ENCODE measurements around the gene CD300LG. TPM values are rescaled to one million over a fixed set of nuclear protein-coding genes. Genes with fewer than 3 reads are reported as not detected.

The CD300LG gene
- total RNA-seq, 1 experiment from 2014 or later: not detected

- peaks cover 16% of the 10 kb centered on the region for H3K27me3 Mint-ChIP-seq (ENCODE audit: insufficient read depth, unreplicated experiment)
- H3K36me3 Mint-ChIP-seq (ENCODE audit: insufficient read depth, unreplicated experiment): no peaks in the 10 kb centered on the region
- no peaks in the 10 kb centered on the region for H3K9me3 Mint-ChIP-seq (ENCODE audit: unreplicated experiment)
- TF ChIP-seq CTCF (IDR thresholded peaks at IDR 0.05; ENCODE audit: unreplicated experiment): no peak
- peaks cover 12% of the 10 kb centered on the region for H3K4me1 Mint-ChIP-seq (ENCODE audit: insufficient read depth, unreplicated experiment)
- DNase-seq (ENCODE audit: unreplicated experiment): no peak
- H3K27ac Mint-ChIP-seq (ENCODE audit: low read depth, unreplicated experiment): no peak overlapping the region
- no TSS peak for BruUV-seq (replicated peaks)
- intact Hi-C loops (cut with micrococcal nuclease): loop anchor here (5.0 kb wide), 1 partner anchor 290 kb away; no protein-coding TSS in a partner anchor
- H3K4me3 Mint-ChIP-seq (ENCODE audit: unreplicated experiment): no peak overlapping the region
- CTCF ChIA-PET: interaction anchor here (0.6 to 4.9 kb wide), 13 partner anchors 10 to 218 kb away, joined by 3 to 87 read pairs (median 8); partner anchors contain the start of gene MPP2
- POLR2A ChIA-PET: no interaction called here
Measured at GRCh38 chr17:43877031-43877430, 30.1 kb downstream of the CD300LG start.

GRCh38 chr17:43877451-43878155, 30.6 kb downstream of the CD300LG start:
- Mint-ChIP-seq H3K36me3 (ENCODE audit: insufficient read depth, unreplicated experiment) (no peaks in the 10 kb centered on the region), H3K27ac (ENCODE audit: low read depth, unreplicated experiment) (no peak overlapping the region), H3K27me3 (ENCODE audit: insufficient read depth, unreplicated experiment) (peaks cover 16% of the 10 kb centered on the region), H3K9me3 (ENCODE audit: unreplicated experiment) (no peaks in the 10 kb centered on the region), H3K4me3 (ENCODE audit: unreplicated experiment) (no peak overlapping the region), H3K4me1 (ENCODE audit: insufficient read depth, unreplicated experiment) (peaks cover 6% of the 10 kb centered on the region)
- intact Hi-C loops (cut with micrococcal nuclease): loop anchor here (1.0 to 5.0 kb wide), 4 partner anchors 67 to 290 kb away; no protein-coding TSS in a partner anchor
- CTCF ChIA-PET: interaction anchor here (0.5 to 4.9 kb wide), 47 partner anchors 9 to 757 kb away, joined by 3 to 87 read pairs (median 4); partner anchors contain the start of genes CD300LG and MPP2
- no peak for TF ChIP-seq CTCF (IDR thresholded peaks at IDR 0.05; ENCODE audit: unreplicated experiment)
- BruUV-seq (replicated peaks): no TSS peak
- DNase-seq (ENCODE audit: unreplicated experiment): no peak
- POLR2A ChIA-PET: interaction anchor here (0.6 to 1.2 kb wide), 2 partner anchors 68 to 116 kb away, joined by 3 read pairs; no protein-coding TSS in a partner anchor

- Mint-ChIP-seq H3K4me3 (ENCODE audit: unreplicated experiment) (no peak overlapping the region), H3K36me3 (ENCODE audit: insufficient read depth, unreplicated experiment) (no peaks in the 10 kb centered on the region), H3K27me3 (ENCODE audit: insufficient read depth, unreplicated experiment) (peaks cover 25% of the 10 kb centered on the region), H3K9me3 (ENCODE audit: unreplicated experiment) (no peaks in the 10 kb centered on the region), H3K4me1 (ENCODE audit: insufficient read depth, unreplicated experiment) (peaks cover 6% of the 10 kb centered on the region), H3K27ac (ENCODE audit: low read depth, unreplicated experiment) (no peak overlapping the region)
- TF ChIP-seq CTCF (IDR thresholded peaks at IDR 0.05; ENCODE audit: unreplicated experiment): peak; percentile 86
- BruUV-seq (replicated peaks): no TSS peak
- POLR2A ChIA-PET: interaction anchor here (0.6 to 1.2 kb wide), 3 partner anchors 26 to 115 kb away, joined by 3 read pairs; no protein-coding TSS in a partner anchor
- CTCF ChIA-PET: interaction anchor here (0.5 to 4.9 kb wide), 50 partner anchors 10 to 756 kb away, joined by 3 to 87 read pairs (median 4); partner anchors contain the start of genes CD300LG and MPP2
- intact Hi-C loops (cut with micrococcal nuclease): loop anchor here (1.0 to 5.0 kb wide), 4 partner anchors 66 to 289 kb away; no protein-coding TSS in a partner anchor
- DNase-seq (ENCODE audit: unreplicated experiment): peak; percentile 78
Measured at GRCh38 chr17:43878260-43879175, 31.5 kb downstream of the CD300LG start.
